Subcutaneous abdominal adipose tissue (tissue), 5 donors: ENCODE measurements around the gene ATP9B.

Source experiments
- H3K27ac ChIP-seq: one replicate; pipeline ENCODE4 v1.7.0; 2013; ENCODE audit warnings: low read depth, mild to moderate bottlenecking, inconsistent platforms, low read length, moderate library complexity
- H3K27me3 ChIP-seq, 5 donors: one replicate each; pipeline ENCODE4 v1.7.0; 2013; ENCODE audit warnings: low read length in 5 of 5, inconsistent platforms in 1 of 5; ENCODE audit not compliant: control insufficient read depth in 5 of 5, insufficient read depth in 4 of 5
- H3K36me3 ChIP-seq, 5 donors: one replicate each; pipeline ENCODE4 v1.7.0; 2013; ENCODE audit warnings: low read length in 5 of 5; ENCODE audit not compliant: control insufficient read depth in 5 of 5, insufficient read depth in 5 of 5
- H3K4me1 ChIP-seq, 5 donors: one replicate each; pipeline ENCODE4 v1.7.0; 2013; ENCODE audit warnings: low read length in 5 of 5, mild to moderate bottlenecking in 3 of 5, moderate library complexity in 1 of 5; ENCODE audit not compliant: control insufficient read depth in 5 of 5, insufficient read depth in 5 of 5
- H3K4me3 ChIP-seq, 5 donors: one replicate each; pipeline ENCODE4 v1.7.0; 2013; ENCODE audit warnings: low read length in 5 of 5, low read depth in 1 of 5
- H3K9ac ChIP-seq, 5 donors: one replicate each; pipeline ENCODE4 v1.7.0; 2013; ENCODE audit warnings: low read length in 5 of 5, mild to moderate bottlenecking in 4 of 5, moderate library complexity in 3 of 5
- H3K9me3 ChIP-seq, 5 donors: one replicate each; pipeline ENCODE4 v1.7.0; 2013; ENCODE audit warnings: low read length in 5 of 5; ENCODE audit not compliant: control insufficient read depth in 5 of 5
- donor health status: healthy.
- donor health status: healthy.
- donor health status: healthy.
- donor health status: healthy.
- donor health status: healthy.

ATP9B gene

DNA sequence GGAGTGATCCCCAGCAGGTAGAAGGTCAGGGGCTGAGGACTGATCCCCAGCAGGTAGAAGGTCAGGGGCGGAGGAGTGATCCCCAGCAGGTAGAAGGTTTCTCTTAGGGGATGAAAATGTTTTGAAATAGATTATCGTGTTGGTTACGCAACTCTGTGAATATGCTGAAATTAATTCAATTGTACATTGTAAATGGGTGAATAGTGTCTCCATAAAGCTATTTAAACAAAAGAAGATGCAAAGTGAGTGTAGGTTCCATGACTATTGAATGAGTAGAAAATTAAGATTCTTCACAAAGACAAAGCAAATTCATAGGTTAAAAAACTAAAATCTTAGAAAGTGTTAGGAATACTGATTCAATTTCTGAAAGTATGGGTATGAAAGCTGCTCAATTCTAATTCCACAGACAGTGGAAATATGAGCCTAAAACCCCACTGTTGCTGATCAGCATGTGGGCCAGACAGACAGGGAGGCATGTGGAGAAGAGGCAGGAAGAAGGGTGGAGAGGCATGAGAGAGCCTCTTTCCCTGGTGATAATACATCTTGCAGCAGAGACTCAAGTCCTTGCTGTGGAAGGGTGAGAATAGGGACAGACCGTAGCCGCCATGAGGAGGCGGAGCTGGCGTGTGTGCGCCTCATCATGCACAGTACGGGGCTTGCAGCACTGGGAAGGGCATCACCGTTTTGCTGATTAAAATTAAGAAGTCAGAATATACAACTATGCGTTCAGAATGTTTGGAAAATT, 240.6 kb downstream of the ATP9B start:
- no peak overlapping the region for H3K4me3 ChIP-seq
- peaks cover 8 to 48% (median 47%) of the 10 kb centered on the region in 5 donors for H3K36me3 ChIP-seq
- no peaks in the 10 kb centered on the region for H3K27me3 ChIP-seq
- no peaks in the 10 kb centered on the region for H3K9me3 ChIP-seq
- no peaks in the 10 kb centered on the region for H3K4me1 ChIP-seq
- no peak overlapping the region for H3K9ac ChIP-seq
- H3K27ac ChIP-seq: no peak overlapping the region

GRCh38 chr18:79314838-79315388, 245.7 kb downstream of the ATP9B start:
- Histone ChIP-seq H3K27ac (no peak overlapping the region), H3K27me3 (no peaks in the 10 kb centered on the region), H3K9me3 (peaks cover 0 to 6% (median 0%) of the 10 kb centered on the region in 5 donors), H3K4me1 (no peaks in the 10 kb centered on the region), H3K36me3 (peaks cover 6 to 42% (median 27%) of the 10 kb centered on the region in 5 donors), H3K4me3 (no peak overlapping the region), H3K9ac (no peak overlapping the region)

DNA sequence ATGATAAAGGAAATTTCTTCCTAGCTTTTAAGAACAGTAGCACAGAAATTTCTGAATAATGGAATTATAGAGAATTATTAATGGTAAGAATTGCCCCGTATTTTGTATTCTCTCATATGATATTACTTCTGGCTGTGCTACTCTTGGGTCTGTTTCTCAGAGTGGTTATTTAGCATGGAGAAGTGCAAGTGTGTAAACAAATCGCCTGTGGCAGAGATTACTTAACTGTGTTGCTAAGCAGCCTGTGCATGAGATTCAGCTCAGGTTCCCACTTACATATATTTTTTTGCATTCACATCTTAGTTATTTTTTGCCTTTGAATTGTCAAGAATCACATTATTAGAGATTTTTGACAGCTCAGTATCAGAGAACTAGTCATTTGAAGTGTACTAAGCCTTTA, 246.4 kb downstream of the ATP9B start:
- Histone ChIP-seq H3K4me1 (no peaks in the 10 kb centered on the region), H3K27ac (no peak overlapping the region), H3K9me3 (peaks cover 0 to 6% (median 0%) of the 10 kb centered on the region in 5 donors), H3K9ac (no peak overlapping the region), H3K36me3 (peaks cover 6 to 40% (median 25%) of the 10 kb centered on the region in 5 donors), H3K27me3 (no peaks in the 10 kb centered on the region), H3K4me3 (no peak overlapping the region)

DNA sequence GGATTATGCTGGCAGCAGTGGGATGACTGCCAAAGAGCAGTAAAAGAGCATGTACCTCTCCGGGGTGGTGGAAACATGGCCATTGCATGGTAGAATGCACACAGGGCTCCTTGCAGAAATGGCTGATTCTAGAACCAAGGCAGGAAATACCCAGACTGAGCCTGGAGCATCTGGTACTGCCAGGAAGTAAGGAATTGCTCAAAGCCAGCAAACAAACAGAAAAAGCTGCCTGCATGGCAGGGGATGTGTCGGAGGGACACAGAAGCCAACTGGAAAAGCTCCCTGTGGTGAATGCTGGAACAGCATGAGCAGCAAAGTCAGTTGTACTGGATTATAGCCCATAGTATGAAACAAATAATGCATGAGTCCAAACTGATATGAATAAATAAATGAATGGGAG, 248.5 kb downstream of the ATP9B start:
- Histone ChIP-seq H3K9ac (no peak overlapping the region), H3K36me3 (peaks cover 6 to 34% (median 17%) of the 10 kb centered on the region in 5 donors), H3K27me3 (no peaks in the 10 kb centered on the region)

DNA sequence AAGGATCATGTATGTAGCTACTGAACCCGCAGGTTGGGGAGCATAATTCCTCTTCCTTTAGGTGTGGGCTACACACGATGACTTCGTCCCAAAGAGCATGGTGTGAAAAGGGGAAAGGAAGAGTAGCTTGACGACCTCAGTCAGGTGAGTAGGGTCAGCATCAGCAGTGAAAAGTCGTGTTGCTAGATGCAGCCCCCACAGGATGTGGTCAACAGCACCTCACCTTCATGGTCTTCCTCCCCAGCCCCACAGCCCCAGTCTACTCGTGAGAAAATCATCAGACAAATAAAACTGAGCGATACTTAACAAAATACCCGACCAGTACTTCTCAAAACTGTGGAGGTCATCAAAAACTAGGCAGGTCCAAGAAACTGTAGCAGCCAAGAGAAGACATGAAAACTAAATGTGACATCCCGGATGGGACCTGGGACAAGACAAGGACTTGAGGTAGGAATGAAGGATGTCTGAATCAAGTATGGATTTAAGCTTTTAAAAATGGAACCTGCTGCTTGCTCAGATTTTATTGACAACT, 249.0 kb downstream of the ATP9B start:
- Histone ChIP-seq H3K9me3 (peaks cover 0 to 6% (median 0%) of the 10 kb centered on the region in 5 donors), H3K36me3 (peaks cover 6 to 34% (median 17%) of the 10 kb centered on the region in 5 donors), H3K9ac (no peak overlapping the region), H3K27ac (no peak overlapping the region), H3K4me3 (no peak overlapping the region), H3K4me1 (peaks cover 0 to 11% (median 8%) of the 10 kb centered on the region in 5 donors), H3K27me3 (no peaks in the 10 kb centered on the region)

More for the DNA sequence above, 248.5 kb downstream of the ATP9B start:
- Histone ChIP-seq H3K27ac (no peak overlapping the region), H3K4me3 (no peak overlapping the region), H3K4me1 (peaks cover 0 to 11% (median 8%) of the 10 kb centered on the region in 5 donors), H3K9me3 (peaks cover 0 to 6% (median 0%) of the 10 kb centered on the region in 5 donors)

- peaks cover 0 to 11% (median 8%) of the 10 kb centered on the region in 5 donors for H3K4me1 ChIP-seq
- H3K27ac ChIP-seq: no peak overlapping the region
- peaks cover 0 to 6% (median 0%) of the 10 kb centered on the region in 5 donors for H3K9me3 ChIP-seq
- H3K36me3 ChIP-seq: peaks cover 0 to 39% (median 17%) of the 10 kb centered on the region in 5 donors
- H3K9ac ChIP-seq: no peak overlapping the region
- no peak overlapping the region for H3K4me3 ChIP-seq
- H3K27me3 ChIP-seq: no peaks in the 10 kb centered on the region
These were observed 251.1 kb downstream of the ATP9B start for GRCh38 chr18:79320216-79320850.

DNA sequence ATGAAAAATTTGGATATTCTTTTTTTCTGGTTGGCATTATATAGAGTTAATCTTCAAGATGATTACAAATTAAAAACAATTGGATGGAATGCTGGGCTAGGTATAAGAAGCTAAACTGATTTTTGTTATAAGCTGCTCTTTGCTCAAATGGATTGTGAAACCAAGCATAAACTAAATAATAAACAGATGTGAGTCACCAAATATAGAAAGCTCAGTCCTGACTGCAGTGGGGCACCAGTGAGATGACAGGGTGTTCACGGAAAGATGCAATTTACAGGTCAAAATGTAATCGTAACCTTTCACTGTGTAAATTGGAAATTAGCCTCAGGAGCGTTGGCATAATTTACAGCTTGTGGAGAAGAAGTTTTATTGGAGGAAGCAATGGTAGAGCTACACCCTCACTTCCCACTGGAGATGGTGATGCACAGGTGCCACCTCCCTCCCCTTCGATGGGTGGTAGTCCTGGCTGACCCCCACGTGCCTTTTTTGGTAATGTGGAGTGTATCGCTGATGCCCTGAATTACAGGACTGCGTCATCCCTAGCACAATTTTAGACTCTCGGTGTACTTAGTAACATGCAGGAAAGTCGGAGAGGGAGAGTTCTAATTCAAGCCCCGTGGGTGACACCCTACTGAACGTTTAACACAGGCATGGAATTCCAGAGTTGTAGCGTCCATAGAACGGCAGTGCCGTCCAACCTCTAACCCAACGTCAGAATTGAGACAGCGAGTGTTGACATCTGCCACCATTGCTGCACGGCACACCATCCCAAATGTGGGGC, 252.6 kb downstream of the ATP9B start:
- H3K4me3 ChIP-seq: no peak overlapping the region
- no peaks in the 10 kb centered on the region for H3K9me3 ChIP-seq
- H3K27me3 ChIP-seq: no peaks in the 10 kb centered on the region
- peaks cover 0 to 11% (median 8%) of the 10 kb centered on the region in 5 donors for H3K4me1 ChIP-seq
- peak overlapping the region; percentile 23 for H3K27ac ChIP-seq
- no peak overlapping the region for H3K9ac ChIP-seq
- peaks cover 0 to 40% (median 16%) of the 10 kb centered on the region in 5 donors for H3K36me3 ChIP-seq

- Histone ChIP-seq H3K4me3 (no peak overlapping the region), H3K27ac (peak overlapping the region; percentile 23), H3K4me1 (peaks cover 0 to 11% (median 8%) of the 10 kb centered on the region in 5 donors), H3K27me3 (no peaks in the 10 kb centered on the region), H3K9ac (no peak overlapping the region), H3K36me3 (peaks cover 0 to 44% (median 16%) of the 10 kb centered on the region in 5 donors), H3K9me3 (no peaks in the 10 kb centered on the region)
These were observed 253.2 kb downstream of the ATP9B start for GRCh38 chr18:79322441-79322840.

DNA sequence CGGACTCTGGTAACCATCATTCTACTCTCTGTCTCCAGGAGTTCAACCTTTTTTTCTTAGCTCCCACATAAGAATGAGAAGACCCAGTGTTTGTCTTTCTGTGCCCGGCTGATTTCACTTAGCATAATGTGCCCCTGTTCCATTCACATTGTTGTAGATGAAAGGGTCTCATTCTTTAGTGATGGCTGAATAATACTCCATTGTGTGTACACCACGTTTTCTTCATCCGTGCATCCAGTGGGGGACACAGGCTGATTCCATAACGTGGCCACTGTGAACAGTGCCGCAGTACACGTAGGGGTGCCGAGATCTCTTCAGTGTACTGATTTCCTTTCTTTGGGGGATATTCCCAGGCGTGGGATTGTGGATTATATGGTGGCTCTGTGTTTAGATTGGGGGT, 254.3 kb downstream of the ATP9B start:
- H3K9ac ChIP-seq: no peak overlapping the region
- H3K27ac ChIP-seq: no peak overlapping the region
- H3K9me3 ChIP-seq: no peaks in the 10 kb centered on the region
- H3K36me3 ChIP-seq: peaks cover 0 to 34% (median 11%) of the 10 kb centered on the region in 5 donors
- no peaks in the 10 kb centered on the region for H3K27me3 ChIP-seq
- H3K4me1 ChIP-seq: peaks cover 0 to 11% (median 8%) of the 10 kb centered on the region in 5 donors
- H3K4me3 ChIP-seq: no peak overlapping the region
